ENCODE results near the gene NOP16.
"Not testable (repeated sequence)": the region's sequence is repeated elsewhere in the genome, so short reads cannot be mapped to it uniquely, and the experiment has no call there.

The NOP16 gene

GRCh38 chr5:176408590-176408989 is 20.2 kb upstream of the NOP16 start:
- DNase-seq, result no peak

GRCh38 chr5:176408252-176408573 is 19.8 kb upstream of the NOP16 start:
- not testable (repeated sequence) for DNase-seq

GRCh38 chr5:176407456-176408251 is 19.3 kb upstream of the NOP16 start:
- no peak for DNase-seq

DNA sequence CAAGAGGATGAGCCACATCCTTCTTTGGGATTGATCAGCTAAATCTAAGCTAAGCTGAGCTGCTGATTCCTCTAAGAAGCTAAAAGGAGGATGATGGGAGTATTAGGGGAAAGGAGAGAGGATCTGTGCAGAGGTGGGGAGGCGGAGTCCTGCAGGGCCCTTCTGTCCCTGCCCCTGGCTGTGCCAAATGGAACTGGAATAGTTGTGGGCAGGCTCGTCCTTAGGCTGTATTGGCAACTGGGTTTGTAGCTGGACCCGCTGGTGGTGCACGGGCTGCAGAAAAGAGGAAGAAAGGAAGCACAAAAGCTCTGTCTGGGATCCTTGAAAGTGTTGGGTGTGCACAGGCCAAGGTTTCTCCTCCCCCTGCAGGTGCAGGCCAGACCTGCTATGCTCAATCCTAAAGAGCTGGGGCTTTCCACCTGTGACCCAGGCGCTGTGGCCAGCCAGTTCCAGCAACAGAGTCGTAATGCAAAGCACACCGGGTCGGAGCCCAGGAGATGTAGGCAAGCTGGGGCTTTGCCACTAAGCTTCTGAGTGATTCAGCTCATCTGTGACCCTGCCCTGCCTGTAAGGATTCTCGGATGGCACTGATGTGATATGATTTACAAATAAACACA is 18.1 kb upstream of the NOP16 start:
- no peak for DNase-seq

GRCh38 chr5:176405656-176406435 is 17.4 kb upstream of the NOP16 start:
- DNase-seq, result no peak

- DNase-seq, result no peak
Measured at GRCh38 chr5:176401281-176402205, 13.1 kb upstream of the NOP16 start.

GRCh38 chr5:176400382-176401156 is 12.2 kb upstream of the NOP16 start:
- DNase-seq, result no peak

GRCh38 chr5:176397736-176398420 is 9.5 kb upstream of the NOP16 start:
- no peak for DNase-seq

- no peak for DNase-seq
Measured at GRCh38 chr5:176396330-176396729, 7.9 kb upstream of the NOP16 start.

DNA sequence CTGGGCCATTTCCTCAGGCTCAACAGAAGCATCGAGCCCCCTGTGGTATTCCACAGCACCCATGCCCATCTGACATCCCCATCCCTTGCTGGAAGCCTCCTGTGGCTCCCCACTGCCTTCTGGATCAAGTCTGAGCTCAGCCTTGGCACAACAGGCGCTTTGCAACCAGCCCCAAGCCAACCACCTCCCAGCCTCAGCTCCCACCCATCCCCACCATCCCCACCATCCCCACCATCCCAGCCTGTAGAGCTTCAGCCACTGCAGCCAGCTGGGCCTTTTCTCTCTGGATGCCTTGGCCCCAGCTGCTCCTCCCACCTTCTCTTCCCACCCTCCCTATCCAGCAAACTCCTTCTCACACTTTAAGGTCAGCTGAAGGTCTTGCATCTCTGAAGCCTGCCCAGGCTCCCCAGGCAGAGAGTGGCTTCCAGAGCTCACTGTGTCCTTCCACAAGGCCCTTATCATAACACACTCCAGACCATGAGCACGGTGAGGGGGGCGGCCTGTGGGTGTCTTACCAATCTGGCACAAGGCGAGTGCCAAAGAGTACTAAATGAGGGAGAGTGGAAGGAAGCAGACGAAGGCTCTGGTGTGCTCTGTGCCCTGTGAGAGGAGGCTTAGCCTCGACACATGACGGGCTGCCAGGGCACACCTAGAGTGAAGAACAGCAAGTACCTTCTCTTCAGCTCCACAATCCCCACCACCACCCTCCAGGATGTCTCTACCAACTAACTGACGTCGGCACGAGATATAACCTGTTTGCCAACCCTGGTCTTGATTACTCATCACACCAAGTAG is 6.7 kb upstream of the NOP16 start:
- no peak for DNase-seq

DNA sequence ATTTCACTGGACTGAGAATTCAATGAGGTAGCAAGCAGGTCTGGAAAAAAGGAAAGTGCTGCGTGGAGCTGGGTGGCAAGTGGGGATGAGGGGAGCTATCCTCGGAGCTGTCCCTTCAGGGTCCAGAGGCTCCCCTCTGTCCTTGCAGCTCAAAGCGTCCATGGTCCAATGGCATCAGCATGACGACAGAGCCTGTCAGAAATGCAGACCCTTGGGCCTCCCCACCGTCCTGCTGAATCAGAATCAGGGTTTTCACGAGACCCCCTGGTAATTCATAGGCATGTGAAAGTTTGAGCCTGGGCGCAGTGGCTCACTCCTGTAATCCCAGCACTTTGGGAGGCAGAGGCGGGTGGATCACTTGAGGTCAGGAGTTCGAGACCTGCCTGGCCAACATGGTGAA is 5.7 kb upstream of the NOP16 start:
- DNase-seq, result no peak

DNA sequence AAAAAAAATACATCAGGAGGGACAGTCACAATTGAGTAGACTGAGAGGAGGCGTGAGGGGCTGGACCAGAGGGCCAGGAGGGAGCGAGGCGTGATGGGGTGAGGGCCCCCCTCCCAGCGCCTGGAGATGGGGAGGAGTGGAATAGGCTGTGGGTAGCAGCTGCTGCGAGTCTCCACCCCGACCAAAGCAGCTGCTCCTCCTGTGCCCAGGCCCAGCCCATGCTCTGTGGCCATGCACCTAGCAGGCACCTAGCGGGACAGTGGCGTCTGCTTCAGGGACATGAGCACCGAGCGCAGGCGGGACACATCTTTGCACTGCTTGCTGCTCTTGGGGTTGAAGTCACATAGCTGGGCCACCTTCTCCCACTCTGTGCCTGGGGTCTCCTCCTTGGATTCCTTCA is 4.1 kb upstream of the NOP16 start:
- no peak for DNase-seq

GRCh38 chr5:176391999-176392398 is 3.6 kb upstream of the NOP16 start:
- DNase-seq, result no peak

GRCh38 chr5:176391479-176391878 is 3.1 kb upstream of the NOP16 start:
- no peak for DNase-seq

- DNase-seq, result no peak
Measured at GRCh38 chr5:176389135-176390123, 1.0 kb upstream of the NOP16 start.

DNA sequence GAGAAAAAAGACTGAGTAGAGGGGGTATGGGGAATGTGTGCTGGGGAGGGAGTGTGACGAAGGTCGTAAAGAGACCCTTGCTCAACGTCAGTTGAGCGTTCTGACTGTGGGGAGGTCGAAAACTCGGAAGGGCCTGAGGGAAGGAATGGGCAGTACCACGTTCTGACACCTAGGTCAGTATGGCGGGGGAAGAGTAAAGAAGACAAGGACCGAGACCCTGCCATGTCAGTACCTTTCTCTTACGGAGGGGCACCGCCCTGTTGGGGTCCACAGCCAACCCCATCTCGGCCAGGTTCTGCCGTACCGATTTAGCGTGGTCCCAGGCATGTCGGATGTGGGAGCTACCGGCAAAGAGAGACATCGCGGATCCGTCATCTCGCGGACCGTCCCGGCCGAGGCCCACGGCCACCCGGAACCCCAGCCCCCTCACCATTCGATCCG is 375 bp downstream of the NOP16 start:
- DNase-seq, result no peak

DNA sequence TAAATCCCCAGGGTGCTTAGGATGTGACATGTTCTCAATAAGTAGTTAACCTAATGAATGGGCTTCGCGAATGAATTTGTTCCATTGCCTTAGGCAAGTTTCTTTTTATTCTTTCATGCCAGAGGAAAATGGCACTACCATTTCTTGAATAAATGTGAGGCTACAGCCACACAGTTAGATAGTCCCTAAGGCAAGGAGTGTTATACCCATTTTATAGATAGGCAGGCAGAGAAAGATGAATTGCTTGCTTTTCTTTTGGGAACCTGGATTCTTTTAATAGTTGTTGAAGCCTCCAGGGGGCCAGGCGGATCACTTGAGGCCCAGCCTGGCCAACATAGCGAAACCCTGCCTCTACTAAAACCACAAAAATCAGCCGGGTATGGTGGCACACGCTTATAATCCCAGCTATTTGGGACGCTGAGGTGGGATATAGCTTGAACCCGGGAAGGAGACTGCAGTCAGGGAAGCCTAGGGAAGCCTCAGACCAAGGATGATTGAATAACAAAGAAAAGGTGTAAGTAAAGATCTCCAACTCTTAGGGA is 943 bp downstream of the NOP16 start:
- DNase-seq, result no peak

- DNase-seq, result no peak
Measured at GRCh38 chr5:176386491-176386890, 1.9 kb downstream of the NOP16 start.

DNA sequence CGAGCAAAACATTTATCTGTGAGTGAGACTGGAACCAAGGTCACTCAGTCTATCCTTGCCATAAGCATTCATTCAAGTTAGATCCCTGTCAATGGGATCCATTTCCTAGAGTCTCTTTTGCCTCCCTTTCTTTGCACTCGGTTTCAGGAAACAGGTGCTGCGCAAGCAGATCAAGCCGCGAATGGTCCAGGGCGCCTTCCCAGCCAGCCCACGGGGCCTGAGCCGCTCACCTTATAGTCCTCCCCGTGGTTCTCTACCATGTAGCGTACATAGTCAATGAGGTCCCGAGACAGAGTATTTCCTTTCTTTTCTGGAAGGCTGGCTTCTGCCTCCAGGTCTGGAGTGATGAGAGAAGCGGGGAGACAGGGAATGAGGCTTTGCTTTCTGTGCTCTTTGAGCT is 3.4 kb downstream of the NOP16 start:
- DNase-seq, result no peak
